ENCODE data around the gene FAM117B.

FAM117B gene

DNA sequence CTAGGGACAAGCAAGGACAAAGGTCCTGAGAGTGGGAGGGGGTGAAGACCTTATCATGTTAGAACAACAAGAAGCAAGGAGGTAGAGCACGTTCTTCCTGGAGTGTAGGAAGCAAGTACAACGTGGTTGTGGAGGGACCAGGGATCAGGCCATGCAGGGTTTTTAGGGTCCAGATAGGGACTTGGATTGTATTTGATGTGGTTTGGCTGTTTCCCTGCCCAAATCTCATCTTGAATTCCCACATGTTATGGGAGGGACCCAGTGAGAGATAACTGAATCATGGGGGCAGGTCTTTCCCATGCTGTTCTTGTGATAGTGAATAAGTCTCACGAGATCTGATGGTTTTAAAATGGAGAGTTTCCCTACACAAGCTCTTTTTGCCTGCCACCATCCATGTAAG lies 183.6 kb downstream of the FAM117B start:
- no peak for DNase-seq

Measured in stimulated activated CD4-positive, alpha-beta T cell treated with anti-CD3 and anti-CD28 coated beads, Interleukin-12 subunit alpha, Interleukin-12 subunit beta, amount 100 ng/mL, for 4 hours (primary cell).